ENCODE data around the gene DUSP12. TPM values are rescaled to one million over a fixed set of nuclear protein-coding genes. Genes with fewer than 3 reads are reported as not detected.

Gene DUSP12
- polyA plus RNA-seq, 1 of the 3 experiments (the other 2 are of a cell fraction) = 41.7 TPM

DNA sequence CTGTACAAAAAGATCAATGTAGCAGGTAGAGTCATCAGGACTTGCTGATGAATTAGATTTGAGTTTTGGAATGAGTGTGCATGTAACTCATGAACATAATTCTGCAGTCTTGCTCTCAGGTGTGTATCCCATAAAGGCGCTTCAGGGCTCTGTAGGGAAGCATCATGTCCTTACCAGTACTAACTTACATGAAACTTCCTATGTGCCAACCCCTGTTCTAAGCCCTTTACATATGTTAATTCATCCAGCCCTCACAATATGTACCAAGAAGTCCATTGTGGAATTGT lies 30.3 kb upstream of the DUSP12 start:
- no peak overlapping the region for H3K9ac ChIP-seq
- no peaks in the 10 kb centered on the region for H3K27me3 ChIP-seq (ENCODE audit: insufficient read depth)
- ChIA-PET POLR2A (no interaction called here), CTCF (no interaction called here)
- no peaks in the 10 kb centered on the region for H3K9me2 ChIP-seq
- WGBS (ENCODE audit: low lambda C conversion rate) = 62% methylated on average over 1 of the region's 1 CpG
- H3K36me3 ChIP-seq (replicated peaks in 1 of 2; ENCODE audit: control insufficient read depth in 1 of 2, insufficient read depth in 2 of 2, low read length in 1 of 2) = no peaks in the 10 kb centered on the region
- H3K79me2 ChIP-seq (ENCODE audit: insufficient read depth) = no peaks in the 10 kb centered on the region
- no peaks in the 10 kb centered on the region for H3K9me3 ChIP-seq
- no peak for TF ChIP-seq MEF2A (IDR thresholded peaks at IDR 0.05; ENCODE audit: borderline replicate concordance, low read depth)
- TF ChIP-seq, protein P1, sequence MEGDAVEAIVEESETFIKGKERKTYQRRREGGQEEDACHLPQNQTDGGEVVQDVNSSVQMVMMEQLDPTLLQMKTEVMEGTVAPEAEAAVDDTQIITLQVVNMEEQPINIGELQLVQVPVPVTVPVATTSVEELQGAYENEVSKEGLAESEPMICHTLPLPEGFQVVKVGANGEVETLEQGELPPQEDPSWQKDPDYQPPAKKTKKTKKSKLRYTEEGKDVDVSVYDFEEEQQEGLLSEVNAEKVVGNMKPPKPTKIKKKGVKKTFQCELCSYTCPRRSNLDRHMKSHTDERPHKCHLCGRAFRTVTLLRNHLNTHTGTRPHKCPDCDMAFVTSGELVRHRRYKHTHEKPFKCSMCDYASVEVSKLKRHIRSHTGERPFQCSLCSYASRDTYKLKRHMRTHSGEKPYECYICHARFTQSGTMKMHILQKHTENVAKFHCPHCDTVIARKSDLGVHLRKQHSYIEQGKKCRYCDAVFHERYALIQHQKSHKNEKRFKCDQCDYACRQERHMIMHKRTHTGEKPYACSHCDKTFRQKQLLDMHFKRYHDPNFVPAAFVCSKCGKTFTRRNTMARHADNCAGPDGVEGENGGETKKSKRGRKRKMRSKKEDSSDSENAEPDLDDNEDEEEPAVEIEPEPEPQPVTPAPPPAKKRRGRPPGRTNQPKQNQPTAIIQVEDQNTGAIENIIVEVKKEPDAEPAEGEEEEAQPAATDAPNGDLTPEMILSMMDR (IDR thresholded peaks at IDR 0.05) = no peak
- TF ChIP-seq, protein P2, sequence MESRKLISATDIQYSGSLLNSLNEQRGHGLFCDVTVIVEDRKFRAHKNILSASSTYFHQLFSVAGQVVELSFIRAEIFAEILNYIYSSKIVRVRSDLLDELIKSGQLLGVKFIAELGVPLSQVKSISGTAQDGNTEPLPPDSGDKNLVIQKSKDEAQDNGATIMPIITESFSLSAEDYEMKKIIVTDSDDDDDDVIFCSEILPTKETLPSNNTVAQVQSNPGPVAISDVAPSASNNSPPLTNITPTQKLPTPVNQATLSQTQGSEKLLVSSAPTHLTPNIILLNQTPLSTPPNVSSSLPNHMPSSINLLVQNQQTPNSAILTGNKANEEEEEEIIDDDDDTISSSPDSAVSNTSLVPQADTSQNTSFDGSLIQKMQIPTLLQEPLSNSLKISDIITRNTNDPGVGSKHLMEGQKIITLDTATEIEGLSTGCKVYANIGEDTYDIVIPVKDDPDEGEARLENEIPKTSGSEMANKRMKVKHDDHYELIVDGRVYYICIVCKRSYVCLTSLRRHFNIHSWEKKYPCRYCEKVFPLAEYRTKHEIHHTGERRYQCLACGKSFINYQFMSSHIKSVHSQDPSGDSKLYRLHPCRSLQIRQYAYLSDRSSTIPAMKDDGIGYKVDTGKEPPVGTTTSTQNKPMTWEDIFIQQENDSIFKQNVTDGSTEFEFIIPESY (IDR thresholded peaks at IDR 0.05; ENCODE audit: borderline replicate concordance, low read depth) = no peak
- no peak for TF ChIP-seq RXRA (IDR thresholded peaks at IDR 0.05; ENCODE audit: borderline replicate concordance, low read depth)
- no peak for TF ChIP-seq ELF1 (IDR thresholded peaks at IDR 0.05)
- TF ChIP-seq, protein P3, sequence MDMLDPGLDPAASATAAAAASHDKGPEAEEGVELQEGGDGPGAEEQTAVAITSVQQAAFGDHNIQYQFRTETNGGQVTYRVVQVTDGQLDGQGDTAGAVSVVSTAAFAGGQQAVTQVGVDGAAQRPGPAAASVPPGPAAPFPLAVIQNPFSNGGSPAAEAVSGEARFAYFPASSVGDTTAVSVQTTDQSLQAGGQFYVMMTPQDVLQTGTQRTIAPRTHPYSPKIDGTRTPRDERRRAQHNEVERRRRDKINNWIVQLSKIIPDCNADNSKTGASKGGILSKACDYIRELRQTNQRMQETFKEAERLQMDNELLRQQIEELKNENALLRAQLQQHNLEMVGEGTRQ (IDR thresholded peaks at IDR 0.05; ENCODE audit: borderline replicate concordance, low read depth, low read length) = no peak
- TF ChIP-seq GATA2 (CRISPR knock-in tag; IDR thresholded peaks at IDR 0.05) = no peak
- TF ChIP-seq, protein P4, sequence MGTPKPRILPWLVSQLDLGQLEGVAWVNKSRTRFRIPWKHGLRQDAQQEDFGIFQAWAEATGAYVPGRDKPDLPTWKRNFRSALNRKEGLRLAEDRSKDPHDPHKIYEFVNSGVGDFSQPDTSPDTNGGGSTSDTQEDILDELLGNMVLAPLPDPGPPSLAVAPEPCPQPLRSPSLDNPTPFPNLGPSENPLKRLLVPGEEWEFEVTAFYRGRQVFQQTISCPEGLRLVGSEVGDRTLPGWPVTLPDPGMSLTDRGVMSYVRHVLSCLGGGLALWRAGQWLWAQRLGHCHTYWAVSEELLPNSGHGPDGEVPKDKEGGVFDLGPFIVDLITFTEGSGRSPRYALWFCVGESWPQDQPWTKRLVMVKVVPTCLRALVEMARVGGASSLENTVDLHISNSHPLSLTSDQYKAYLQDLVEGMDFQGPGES (IDR thresholded peaks at IDR 0.05; ENCODE audit: low read depth, low read length) = no peak
- no peak for TF ChIP-seq NFIC (IDR thresholded peaks at IDR 0.05; ENCODE audit: borderline replicate concordance)
- no peak for TF ChIP-seq POLR2AphosphoS5 (IDR thresholded peaks at IDR 0.05; ENCODE audit: low read depth, low read length)
- TF ChIP-seq GABPA (IDR thresholded peaks at IDR 0.05; ENCODE audit: low read depth) = no peak
- TF ChIP-seq, protein P5, sequence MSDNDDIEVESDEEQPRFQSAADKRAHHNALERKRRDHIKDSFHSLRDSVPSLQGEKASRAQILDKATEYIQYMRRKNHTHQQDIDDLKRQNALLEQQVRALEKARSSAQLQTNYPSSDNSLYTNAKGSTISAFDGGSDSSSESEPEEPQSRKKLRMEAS (IDR thresholded peaks at IDR 0.05; ENCODE audit: low read depth) = no peak
- no peak for TF ChIP-seq CHD2 (IDR thresholded peaks at IDR 0.05; ENCODE audit: low read length, partially characterized antibody)
- no peak for TF ChIP-seq FOXJ3 (CRISPR knock-in tag; IDR thresholded peaks at IDR 0.05)
- TF ChIP-seq, protein P6, sequence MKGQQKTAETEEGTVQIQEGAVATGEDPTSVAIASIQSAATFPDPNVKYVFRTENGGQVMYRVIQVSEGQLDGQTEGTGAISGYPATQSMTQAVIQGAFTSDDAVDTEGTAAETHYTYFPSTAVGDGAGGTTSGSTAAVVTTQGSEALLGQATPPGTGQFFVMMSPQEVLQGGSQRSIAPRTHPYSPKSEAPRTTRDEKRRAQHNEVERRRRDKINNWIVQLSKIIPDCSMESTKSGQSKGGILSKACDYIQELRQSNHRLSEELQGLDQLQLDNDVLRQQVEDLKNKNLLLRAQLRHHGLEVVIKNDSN (IDR thresholded peaks at IDR 0.05; ENCODE audit: borderline replicate concordance, low read depth) = no peak
- no peak for TF ChIP-seq FOXM1 (IDR thresholded peaks at IDR 0.05; ENCODE audit: low read depth)
- TF ChIP-seq MXI1 (IDR thresholded peaks at IDR 0.05; ENCODE audit: low read depth, low read length) = no peak
- no peak for TF ChIP-seq SMC3 (IDR thresholded peaks at IDR 0.05; ENCODE audit: low read depth, low read length)
- no peak for TF ChIP-seq JUND (IDR thresholded peaks at IDR 0.05)
- TF ChIP-seq NRF1 (IDR thresholded peaks at IDR 0.05; ENCODE audit: low read depth, low read length) = no peak
- H3K4me3 ChIP-seq (ENCODE audit: low read depth in 2 of 2, low read length in 1 of 2) = no peak overlapping the region
- H3K4me2 ChIP-seq = no peak overlapping the region
- H3K4me1 ChIP-seq (ENCODE audit: control insufficient read depth in 1 of 2, insufficient read depth in 2 of 2, low read depth in 1 of 2, low read length in 1 of 2) = peaks cover 0 to 11% of the 10 kb centered on the region in 2 experiments; a peak in 1 of 4 replicates
- H4K20me1 ChIP-seq (ENCODE audit: insufficient read depth) = no peaks in the 10 kb centered on the region
- peaks cover 10% of the 10 kb centered on the region for H3F3A ChIP-seq (replicated peaks; ENCODE audit: insufficient read depth)
- no peak overlapping the region for H3K27ac ChIP-seq (ENCODE audit: low read depth in 2 of 2, low read length in 1 of 2)
- no peak overlapping the region for H2AFZ ChIP-seq (ENCODE audit: low read depth)
- no peak for DNase-seq

Measured in SK-N-SH (cell line).